HCT116 (cell line): Measurements from ENCODE around the gene SEMA6A. TPM values are rescaled to one million over a fixed set of nuclear protein-coding genes. Genes with fewer than 3 reads are reported as not detected.

Source experiments
- ATAC-seq: fragments of 200-7000 bp; cut with Tn5 transposase; 2 replicates; pipeline ENCODE4 v1.9.1; 2020; ENCODE audit warnings: mild to moderate bottlenecking, moderate library complexity
- BruUV-seq: library from RNA; stranded (reverse); fragments of 400-500 nt; replicated peaks from 2 replicates; lab custom pipeline; 2021; lab: Mats Ljungman, UMichigan
- CTCF ChIA-PET: fragments of 300-600 bp; sonication (Branson Sonifier 250); formaldehyde crosslinking; loops from one replicate; lab custom pipeline; 2021; ENCODE audit warnings: antibody characterized with exemption; lab: Charles Lee
- POLR2A ChIA-PET: fragments of 300-600, 350-600 bp; sonication (Branson Sonifier 250); formaldehyde crosslinking; loops from one replicate; lab custom pipeline; 2021; ENCODE audit warnings: antibody characterized with exemption; lab: Charles Lee
- RAD21 ChIA-PET, 2 experiments: fragments of 300-600 bp; sonication (Branson Sonifier 250); formaldehyde crosslinking; loops; one replicate each; lab custom pipeline; 2023; ENCODE audit warnings: low total read pairs in 2 of 2; ENCODE audit not compliant: uncharacterized antibody in 2 of 2, unreplicated experiment in 2 of 2, low non-redundant PET in 1 of 2; lab: Charles Lee
- DNase-seq: peaks from one replicate; pipeline ENCODE4 v3.0.0-alpha.2; 2010; ENCODE audit warnings: low read depth, low spot score
- H2AFZ ChIP-seq: fragments of 200-600 bp; shearing (Covaris generic), sonication (generic); 2 replicates; pipeline ENCODE4 v1.6.1; 2017; ENCODE audit warnings: low read depth, mixed run types, mixed read lengths, antibody characterized with exemption, low read length; ENCODE audit not compliant: poor library complexity, severe bottlenecking
- H3K27ac ChIP-seq: 2 replicates; pipeline ENCODE4 v1.5.1; 2012; ENCODE audit warnings: low read depth, low read length
- H3K27me3 ChIP-seq: fragments of 200-600 bp; sonication (generic); 2 replicates; pipeline ENCODE4 v1.6.1; 2016; ENCODE audit warnings: mixed run types, low read length, mixed read lengths; ENCODE audit not compliant: insufficient read depth
- H3K36me3 ChIP-seq, 2 experiments: fragments of 200-500 bp in 1 of 2; fragments of 200-600 bp in 1 of 2; sonication (Bioruptor generic) in 1 of 2; sonication (generic) in 1 of 2; 2 replicates each; pipeline versions ENCODE4 v1.5.1 to v1.6.1; 2014 to 2016; ENCODE audit warnings: low read length in 2 of 2, inconsistent platforms in 1 of 2, mixed read lengths in 1 of 2, mixed run types in 1 of 2; ENCODE audit not compliant: insufficient read depth in 2 of 2, control insufficient read depth in 1 of 2
- H3K4me1 ChIP-seq, 2 experiments: fragments of 200-600 bp in 1 of 2; sonication (generic) in 1 of 2; 2 replicates each; pipeline versions ENCODE4 v1.5.1 to v1.6.1; 2012 to 2017; ENCODE audit warnings: low read length in 2 of 2, inconsistent platforms in 1 of 2, mild to moderate bottlenecking in 1 of 2, mixed read lengths in 1 of 2, mixed run types in 1 of 2, moderate library complexity in 1 of 2; ENCODE audit not compliant: insufficient read depth in 2 of 2, control insufficient read depth in 1 of 2
- H3K4me2 ChIP-seq: fragments of 200-600 bp; sonication (generic); 2 replicates; pipeline ENCODE4 v1.6.1; 2017; ENCODE audit warnings: mixed run types, low read length, mixed read lengths
- H3K4me3 ChIP-seq, 2 experiments: fragments of 200-600 bp in 1 of 2; sonication (generic) in 1 of 2; replicated peaks in 1 of 2; 2 replicates each; pipeline ENCODE4 v1.5.1; 2011 to 2016; ENCODE audit warnings: low read length in 2 of 2, control low read depth in 1 of 2, low read depth in 1 of 2, mild to moderate bottlenecking in 1 of 2, mixed read lengths in 1 of 2, mixed run types in 1 of 2
- H3K79me2 ChIP-seq: fragments of 200-600 bp; sonication (generic); 2 replicates; pipeline ENCODE4 v1.6.1; 2017; ENCODE audit warnings: mild to moderate bottlenecking, mixed run types, low read length, moderate library complexity, mixed read lengths; ENCODE audit not compliant: insufficient read depth
- H3K9ac ChIP-seq: fragments of 200-600 bp; sonication (generic); 2 replicates; pipeline ENCODE4 v1.6.1; 2016; ENCODE audit warnings: low read length, mixed read lengths
- H3K9me2 ChIP-seq: fragments of 200-600 bp; sonication (generic), shearing (Covaris generic); 2 replicates; pipeline ENCODE4 v1.6.1; 2017; ENCODE audit warnings: mixed run types, mild to moderate bottlenecking, moderate library complexity; ENCODE audit not compliant: insufficient read depth
- H3K9me3 ChIP-seq, 2 experiments: fragments of 200-500 bp in 1 of 2; fragments of 200-600 bp in 1 of 2; sonication (Bioruptor generic) in 1 of 2; sonication (generic) in 1 of 2; 2 replicates each; pipeline ENCODE4 v1.6.1; 2014 to 2017; ENCODE audit warnings: low read length in 2 of 2, mixed read lengths in 2 of 2, inconsistent platforms in 1 of 2, low read depth in 1 of 2, mild to moderate bottlenecking in 1 of 2, mixed run types in 1 of 2, moderate library complexity in 1 of 2; ENCODE audit not compliant: control insufficient read depth in 1 of 2, insufficient read depth in 1 of 2
- H4K20me1 ChIP-seq: fragments of 200-600 bp; sonication (generic), shearing (Covaris generic); 2 replicates; pipeline ENCODE4 v1.6.1; 2017; ENCODE audit warnings: mixed run types, mild to moderate bottlenecking, moderate library complexity; ENCODE audit not compliant: insufficient read depth
- CBX3 ChIP-seq: IDR thresholded peaks from 2 replicates; pipeline ENCODE4 v1.6.1; 2012; ENCODE audit warnings: low read depth
- CEBPB ChIP-seq: IDR thresholded peaks from 2 replicates; pipeline ENCODE4 v1.6.1; 2012; ENCODE audit warnings: low read depth
- EGR1 ChIP-seq: IDR thresholded peaks from 2 replicates; pipeline ENCODE4 v1.6.1; 2012; ENCODE audit warnings: low read depth
- EZH2 ChIP-seq: fragments of 200-600 bp; sonication (generic); IDR thresholded peaks from 2 replicates; pipeline ENCODE4 v1.6.1; 2017; ENCODE audit warnings: antibody characterized with exemption, mixed run types
- EZH2phosphoT487 ChIP-seq: fragments of 200-600 bp; IDR thresholded peaks from 2 replicates; pipeline ENCODE4 v1.6.1; 2018; ENCODE audit warnings: antibody characterized with exemption, borderline replicate concordance
- MAX ChIP-seq: IDR thresholded peaks from 2 replicates; pipeline ENCODE4 v1.6.1; 2012
- POLR2A ChIP-seq: IDR thresholded peaks from 2 replicates; pipeline ENCODE4 v1.7.0; 2011; ENCODE audit warnings: borderline replicate concordance; ENCODE audit not compliant: insufficient read depth, insufficient read length; ENCODE audit errors: extremely low read depth
- POLR2AphosphoS5 ChIP-seq: IDR thresholded peaks from 2 replicates; pipeline ENCODE4 v1.6.1; 2011; ENCODE audit warnings: mild to moderate bottlenecking, low read depth, low read length, moderate library complexity
- SIN3A ChIP-seq: IDR thresholded peaks from 2 replicates; pipeline ENCODE4 v1.6.1; 2012; ENCODE audit warnings: low read depth
- SP1 ChIP-seq: IDR thresholded peaks from 2 replicates; pipeline ENCODE4 v1.6.1; 2012; ENCODE audit warnings: low read depth
- SRF ChIP-seq: IDR thresholded peaks from 2 replicates; pipeline ENCODE4 v1.6.1; 2012; ENCODE audit warnings: low read depth
- ZFX ChIP-seq: fragments of 450-650 bp; IDR thresholded peaks from 2 replicates; pipeline ENCODE4 v1.6.1; 2017
- intact Hi-C: fragments of 100-400 bp; cut with micrococcal nuclease; formaldehyde crosslinking; loops from 2 replicates; pipeline ENCODE4 v1.10.0; 2022
- total RNA-seq: library from RNA; stranded (reverse); gene quantifications from one replicate; pipeline ENCODE4 v1.2.1, GENCODE V29; 2021; ENCODE audit not compliant: unreplicated experiment
- TF ChIP-seq, protein P1 (sequence below): IDR thresholded peaks from 2 replicates; pipeline ENCODE4 v1.6.1; 2012

Gene SEMA6A
- total RNA-seq, 1 experiment from 2014 or later: 6.7 TPM

GRCh38 chr5:116579144-116579543 lies 4.5 kb upstream of the SEMA6A start:
- no peaks in the 10 kb centered on the region for H3K27me3 ChIP-seq
- H3K9ac ChIP-seq: no peak overlapping the region
- H4K20me1 ChIP-seq: no peaks in the 10 kb centered on the region
- ChIA-PET POLR2A (no interaction called here), CTCF (no interaction called here), RAD21 (no interaction called here)
- H3K9me3 ChIP-seq: no peaks in the 10 kb centered on the region
- intact Hi-C loops: loop anchor here (10.0 kb wide), 1 partner anchor 986 kb away; no protein-coding TSS in a partner anchor
- H3K79me2 ChIP-seq: no peaks in the 10 kb centered on the region
- no peak overlapping the region for H2AFZ ChIP-seq
- DNase-seq: no peak
- no peak overlapping the region for H3K4me3 ChIP-seq
- H3K4me2 ChIP-seq: no peak overlapping the region
- no TSS peak for BruUV-seq
- no peaks in the 10 kb centered on the region for H3K36me3 ChIP-seq
- H3K27ac ChIP-seq: no peak overlapping the region
- no peak for ATAC-seq
- peaks cover 5 to 14% of the 10 kb centered on the region in 2 experiments; a peak in 3 of 4 replicates for H3K4me1 ChIP-seq
- H3K9me2 ChIP-seq: no peaks in the 10 kb centered on the region
- TF ChIP-seq MAX (no peak), CEBPB (no peak), POLR2A (no peak), SIN3A (no peak), EGR1 (no peak), SRF (no peak), CBX3 (no peak), SP1 (no peak), ZFX (no peak), EZH2 (no peak)
- TF ChIP-seq, protein P1, sequence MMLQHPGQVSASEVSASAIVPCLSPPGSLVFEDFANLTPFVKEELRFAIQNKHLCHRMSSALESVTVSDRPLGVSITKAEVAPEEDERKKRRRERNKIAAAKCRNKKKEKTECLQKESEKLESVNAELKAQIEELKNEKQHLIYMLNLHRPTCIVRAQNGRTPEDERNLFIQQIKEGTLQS: no peak

- intact Hi-C loops: loop anchor here (10.0 kb wide), 1 partner anchor 986 kb away; no protein-coding TSS in a partner anchor
- DNase-seq (no peak), ATAC-seq (no peak)
- H3K4me1 ChIP-seq: peaks cover 5 to 18% of the 10 kb centered on the region in 2 experiments; a peak in 3 of 4 replicates
- BruUV-seq: no TSS peak
- no peak for TF ChIP-seq SRF
- no peak for TF ChIP-seq EZH2phosphoT487
- no peak for TF ChIP-seq MAX
- no peak for TF ChIP-seq ZFX
- TF ChIP-seq POLR2AphosphoS5: no peak
- H3K27ac ChIP-seq: no peak overlapping the region
- ChIA-PET POLR2A (no interaction called here), CTCF (no interaction called here), RAD21 (no interaction called here)
- no peak overlapping the region for H3K9ac ChIP-seq
- H4K20me1 ChIP-seq: no peaks in the 10 kb centered on the region
- H3K9me2 ChIP-seq: no peaks in the 10 kb centered on the region
- H3K4me3 ChIP-seq: no peak overlapping the region
- no peak overlapping the region for H2AFZ ChIP-seq
- no peaks in the 10 kb centered on the region for H3K36me3 ChIP-seq
- H3K4me2 ChIP-seq: no peak overlapping the region
- no peaks in the 10 kb centered on the region for H3K9me3 ChIP-seq
- H3K79me2 ChIP-seq: no peaks in the 10 kb centered on the region; the same call in 1 of the 2 replicates
- H3K27me3 ChIP-seq: no peaks in the 10 kb centered on the region
Measured at GRCh38 chr5:116578676-116579075, 4.1 kb upstream of the SEMA6A start.
